ENCODE data around the gene INCA1.

DNA sequence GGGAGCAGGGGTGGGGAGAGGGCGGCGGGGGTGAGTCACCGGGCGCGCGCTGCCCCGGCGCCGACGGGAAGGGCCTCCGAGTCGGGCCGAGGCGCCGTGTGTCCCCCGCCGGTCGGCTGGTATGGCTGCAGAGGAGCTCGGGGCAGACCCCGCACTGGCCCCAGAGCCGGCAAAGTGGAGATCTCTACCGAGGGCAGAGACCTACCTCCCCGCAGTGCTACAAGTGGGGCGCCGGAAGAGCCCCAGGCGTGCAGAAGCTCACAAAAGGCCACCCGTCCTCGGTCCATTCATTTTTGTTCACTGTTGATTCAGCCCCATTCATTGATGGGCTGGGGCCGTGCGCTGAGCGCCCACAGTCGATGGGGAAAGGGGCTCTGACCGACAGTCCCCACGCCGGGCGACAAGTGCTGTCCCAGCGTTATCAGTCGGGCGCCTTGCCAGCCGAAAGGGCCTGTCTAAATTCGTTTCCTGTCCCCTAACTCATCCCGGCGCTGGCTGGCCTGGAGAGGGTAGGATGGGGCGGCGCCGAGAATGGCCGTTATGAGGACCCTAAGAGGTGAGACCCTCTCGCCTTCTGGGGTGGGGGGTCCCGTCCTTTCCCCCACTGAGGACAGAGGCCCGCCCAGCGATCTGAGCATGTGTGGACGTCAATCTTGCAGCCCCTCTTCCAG, 47.1 kb downstream of the INCA1 start:
- TF ChIP-seq, protein P1, sequence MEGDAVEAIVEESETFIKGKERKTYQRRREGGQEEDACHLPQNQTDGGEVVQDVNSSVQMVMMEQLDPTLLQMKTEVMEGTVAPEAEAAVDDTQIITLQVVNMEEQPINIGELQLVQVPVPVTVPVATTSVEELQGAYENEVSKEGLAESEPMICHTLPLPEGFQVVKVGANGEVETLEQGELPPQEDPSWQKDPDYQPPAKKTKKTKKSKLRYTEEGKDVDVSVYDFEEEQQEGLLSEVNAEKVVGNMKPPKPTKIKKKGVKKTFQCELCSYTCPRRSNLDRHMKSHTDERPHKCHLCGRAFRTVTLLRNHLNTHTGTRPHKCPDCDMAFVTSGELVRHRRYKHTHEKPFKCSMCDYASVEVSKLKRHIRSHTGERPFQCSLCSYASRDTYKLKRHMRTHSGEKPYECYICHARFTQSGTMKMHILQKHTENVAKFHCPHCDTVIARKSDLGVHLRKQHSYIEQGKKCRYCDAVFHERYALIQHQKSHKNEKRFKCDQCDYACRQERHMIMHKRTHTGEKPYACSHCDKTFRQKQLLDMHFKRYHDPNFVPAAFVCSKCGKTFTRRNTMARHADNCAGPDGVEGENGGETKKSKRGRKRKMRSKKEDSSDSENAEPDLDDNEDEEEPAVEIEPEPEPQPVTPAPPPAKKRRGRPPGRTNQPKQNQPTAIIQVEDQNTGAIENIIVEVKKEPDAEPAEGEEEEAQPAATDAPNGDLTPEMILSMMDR (IDR thresholded peaks at IDR 0.05 in 8 of 11, conservative IDR thresholded peaks at IDR 0.05 in 3 of 11) = no peak
- no peak for TF ChIP-seq POLR2A (IDR thresholded peaks at IDR 0.05)
